ENCODE measurements around the gene GALR1.

The GALR1 gene

GRCh38 chr18:77321823-77322805 lies 72.5 kb downstream of the GALR1 start:
- no peak for DNase-seq (ENCODE audit: low read depth in 2 of 2)

GRCh38 chr18:77323640-77324299 lies 74.1 kb downstream of the GALR1 start:
- no peak for DNase-seq (ENCODE audit: low read depth in 2 of 2)
